HG02642 (cell line): ENCODE measurements around the gene TPCN1.
A peak's percentile ranks its signal among the peaks of the same experiment; 100 is the strongest.

ENCODE experiments used
- ATAC-seq: cut with Tn5 transposase; IDR thresholded peaks from one replicate; pipeline ENCODE4 v1.9.1; 2021; ENCODE audit warnings: mild to moderate bottlenecking; ENCODE audit not compliant: unreplicated experiment, poor library complexity

Gene TPCN1

GRCh38 chr12:113221181-113221996 lies at the start of gene TPCN1:
Gene TPCN1, plus strand, starts transcription at chr12:113221464. Its CDS starts 5,389 bp downstream, at chr12:113226853.
- ATAC-seq, result peak; percentile 93

DNA sequence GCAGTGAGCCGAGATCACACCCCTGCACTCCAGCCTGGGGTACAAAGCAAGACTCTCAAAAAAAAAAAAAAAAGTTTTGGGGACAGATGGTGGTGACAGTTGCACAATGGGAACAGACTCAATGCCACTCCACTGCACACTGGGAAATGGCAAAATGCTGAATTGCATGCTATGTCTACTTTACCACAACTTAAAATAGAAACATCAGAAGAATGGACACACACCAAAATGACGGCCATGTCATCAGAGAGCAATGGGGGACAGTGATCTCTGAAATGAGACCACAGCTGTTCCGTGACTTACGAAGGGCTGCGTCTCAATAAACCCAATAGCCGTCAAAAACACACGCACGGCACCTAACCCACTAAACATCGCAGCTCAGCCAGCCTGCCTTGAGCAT lies 49.7 kb upstream of the TPCN1 start:
- ATAC-seq, result no peak

GRCh38 chr12:113172185-113172584 lies 49.1 kb upstream of the TPCN1 start:
- no peak for ATAC-seq

DNA sequence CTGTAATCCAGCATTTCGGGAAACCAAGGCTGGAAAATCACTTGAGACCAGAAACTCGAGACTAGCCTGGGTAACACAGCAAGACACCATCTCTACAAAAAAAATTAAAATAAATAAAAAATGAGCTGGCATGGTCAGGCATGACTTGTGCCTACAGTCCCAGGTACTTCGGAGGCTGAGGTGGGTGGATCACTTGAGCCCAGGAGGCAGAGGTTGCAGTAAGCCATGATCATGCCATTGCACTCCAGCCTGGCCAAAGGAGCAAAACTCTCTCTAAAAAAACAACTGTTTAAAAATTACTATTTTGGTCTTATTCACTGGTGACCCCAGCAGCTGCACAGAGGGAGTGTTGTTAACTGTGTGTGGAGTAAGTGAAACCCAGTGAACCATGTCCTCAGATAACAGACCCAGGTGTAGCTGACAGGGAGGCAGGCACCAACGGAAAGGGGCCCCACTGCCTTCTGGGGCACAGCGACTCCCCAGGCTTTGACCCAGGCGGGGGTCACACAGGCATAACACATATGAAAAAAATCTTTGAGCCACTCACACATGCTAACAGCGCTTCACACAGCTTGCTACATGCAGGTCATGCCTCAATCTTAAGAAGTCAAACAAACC lies 48.1 kb upstream of the TPCN1 start:
- ATAC-seq, result peak; percentile 78

DNA sequence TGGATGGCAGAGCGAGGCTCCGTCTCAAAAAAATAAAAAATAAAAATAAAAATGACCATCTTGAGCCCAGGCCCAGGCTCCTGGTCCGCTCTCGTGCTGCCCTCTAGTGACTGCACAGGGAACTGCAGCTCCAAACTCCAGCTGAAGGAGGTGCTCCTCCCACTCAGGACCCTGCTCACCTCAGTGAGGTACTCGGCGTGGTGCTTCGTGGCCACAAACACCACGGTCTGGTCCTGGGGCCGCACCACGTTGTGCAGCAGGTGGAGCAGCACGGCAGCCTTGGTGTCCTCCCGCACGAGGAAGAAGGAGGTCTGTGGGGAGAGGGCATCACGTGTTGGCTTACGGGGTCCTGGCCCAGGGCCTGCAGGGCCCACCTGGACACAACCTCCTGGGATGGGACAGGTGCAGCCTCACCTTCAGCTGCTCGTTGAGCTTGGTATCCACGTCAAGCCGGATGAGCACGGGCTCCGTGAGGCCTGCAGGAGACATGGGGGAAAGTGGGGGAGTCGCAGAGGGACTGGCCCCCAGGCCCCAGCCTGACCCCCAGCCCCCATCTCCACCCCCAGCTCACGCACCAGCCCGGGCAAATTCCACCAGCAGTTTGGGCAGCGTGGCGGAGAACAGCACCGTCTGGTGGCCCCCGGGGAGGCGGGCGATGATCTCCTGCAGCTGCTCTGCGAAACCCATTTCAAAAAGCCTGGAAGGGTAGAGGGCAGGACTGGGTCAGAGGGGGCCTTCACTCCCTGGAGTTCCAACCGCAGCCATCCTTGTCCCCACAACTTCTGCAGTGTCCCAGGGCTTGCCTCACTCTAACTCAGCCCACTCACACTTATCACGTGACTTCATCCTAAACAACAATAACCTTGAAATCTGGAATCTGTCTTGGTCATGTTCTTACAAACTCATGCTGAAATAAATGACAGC lies 46.5 kb upstream of the TPCN1 start:
- ATAC-seq, result peak; percentile 56

GRCh38 chr12:113179023-113179422 lies 42.2 kb upstream of the TPCN1 start:
- ATAC-seq, result no peak

DNA sequence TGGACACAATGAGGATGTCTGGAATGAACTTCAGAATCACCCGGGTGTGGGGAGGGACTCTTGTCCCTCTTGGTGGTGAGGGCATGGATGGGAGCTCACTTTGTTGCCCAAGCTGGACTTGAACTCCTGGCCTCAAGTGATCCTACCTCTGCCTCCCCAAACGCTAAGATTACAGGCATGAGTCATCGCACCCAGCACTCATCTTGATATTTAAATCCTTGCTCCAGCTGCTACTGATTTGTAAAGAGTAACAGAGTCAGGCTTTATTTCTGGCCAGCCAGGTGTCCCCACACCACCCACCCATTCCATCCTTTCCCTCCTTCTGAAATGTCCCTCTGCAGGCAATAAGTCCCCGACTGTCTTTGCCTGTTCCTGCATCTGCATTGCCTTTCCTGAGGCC lies 40.9 kb upstream of the TPCN1 start:
- ATAC-seq, result no peak

DNA sequence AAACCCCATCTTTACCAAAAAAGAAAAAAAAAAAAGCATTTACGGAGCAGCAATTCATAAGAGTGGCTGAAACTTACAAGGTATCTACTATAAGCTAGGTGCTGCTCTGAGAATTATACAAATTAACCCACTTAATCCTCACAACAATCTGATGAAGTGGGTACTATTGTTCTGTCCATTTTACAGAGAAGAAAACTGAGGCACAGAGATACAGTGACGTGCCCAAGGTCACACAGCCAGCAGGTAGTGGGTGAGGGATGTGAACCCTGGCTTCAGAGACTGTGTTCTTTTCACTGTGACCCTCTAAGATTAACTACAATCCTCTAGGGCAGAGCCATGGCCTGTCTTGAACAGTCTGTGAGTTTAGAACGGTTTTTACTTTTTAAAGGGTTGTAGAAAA lies 39.3 kb upstream of the TPCN1 start:
- ATAC-seq, result no peak

- ATAC-seq, result no peak
These were observed 38.2 kb upstream of the TPCN1 start for GRCh38 chr12:113183030-113183589.

- ATAC-seq, result peak; percentile 52
These were observed 37.0 kb upstream of the TPCN1 start for GRCh38 chr12:113184098-113184899.

- peak; percentile 87 for ATAC-seq
These were observed 36.4 kb upstream of the TPCN1 start for GRCh38 chr12:113184900-113185179.

GRCh38 chr12:113185180-113186032 lies 35.9 kb upstream of the TPCN1 start, which contains the start of the genes DDX54 and RITA1:
Gene DDX54, minus strand, starts transcription at chr12:113185478. Its CDS starts 27 bp downstream, at chr12:113185451.
Gene RITA1, plus strand, starts transcription at chr12:113185721. Its CDS starts 1,026 bp downstream, at chr12:113186747.
- peak; percentile 59 for ATAC-seq

GRCh38 chr12:113186033-113186365 lies 35.3 kb upstream of the TPCN1 start:
- ATAC-seq, result no peak

DNA sequence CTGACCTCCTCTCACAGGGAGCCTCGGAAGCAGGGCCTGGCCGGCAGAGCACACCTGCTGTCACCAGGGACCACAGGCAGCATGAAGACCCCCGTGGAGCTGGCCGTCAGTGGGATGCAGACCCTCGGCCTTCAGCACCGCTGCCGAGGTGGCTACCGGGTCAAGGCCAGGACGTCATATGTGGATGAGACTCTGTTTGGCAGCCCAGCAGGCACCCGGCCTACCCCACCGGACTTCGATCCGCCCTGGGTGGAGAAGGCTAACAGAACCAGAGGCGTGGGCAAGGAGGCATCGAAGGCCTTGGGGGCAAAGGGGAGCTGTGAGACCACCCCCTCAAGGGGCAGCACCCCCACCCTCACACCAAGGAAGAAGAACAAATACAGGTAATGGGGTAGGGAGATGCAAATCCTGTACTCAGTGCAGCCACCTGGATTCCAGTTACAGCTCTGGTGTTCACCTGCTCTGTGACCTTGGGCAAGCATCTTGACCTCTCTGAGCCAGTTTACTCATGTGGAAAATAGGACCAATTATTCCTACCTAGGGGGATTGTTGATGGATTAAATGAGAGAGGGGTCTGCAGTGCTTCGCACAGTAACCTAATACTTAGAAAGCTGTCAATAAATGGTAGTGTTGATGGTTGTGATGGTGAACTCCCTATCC lies 34.5 kb upstream of the TPCN1 start:
- ATAC-seq, result no peak

- no peak for ATAC-seq
These were observed 31.9 kb upstream of the TPCN1 start for GRCh38 chr12:113189361-113189760.

GRCh38 chr12:113190761-113191160 lies 30.5 kb upstream of the TPCN1 start:
- ATAC-seq, result no peak

DNA sequence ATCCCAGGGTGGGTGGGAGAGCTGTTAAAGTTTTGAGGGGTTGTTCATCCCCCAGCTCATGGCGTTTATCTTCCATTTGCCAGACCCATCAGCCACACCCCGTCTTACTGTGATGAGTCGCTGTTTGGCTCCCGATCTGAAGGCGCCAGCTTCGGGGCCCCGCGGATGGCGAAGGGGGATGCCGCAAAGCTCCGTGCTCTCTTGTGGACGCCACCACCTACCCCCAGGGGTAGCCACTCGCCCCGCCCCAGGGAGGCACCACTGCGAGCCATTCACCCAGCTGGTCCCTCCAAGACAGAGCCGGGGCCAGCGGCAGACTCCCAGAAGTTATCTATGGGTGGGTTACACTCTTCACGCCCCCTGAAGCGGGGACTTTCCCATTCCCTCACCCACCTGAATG lies 30.0 kb upstream of the TPCN1 start:
- no peak for ATAC-seq

- no peak for ATAC-seq
These were observed 26.3 kb upstream of the TPCN1 start for GRCh38 chr12:113194971-113195391.
